K562 (cell line): Measurements from ENCODE around the gene LZTFL1. TPM values are rescaled to one million over a fixed set of nuclear protein-coding genes. Genes with fewer than 3 reads are reported as not detected.

Experiments
- ATAC-seq: fragments of 200-7000 bp; cut with Tn5 transposase; 3 replicates; pipeline ENCODE4 v1.9.1; 2020; ENCODE audit warnings: moderate library complexity
- BruUV-seq: library from RNA; stranded (reverse); fragments of 400-500 nt; replicated peaks from 2 replicates; lab custom pipeline; 2021; lab: Mats Ljungman, UMichigan
- CTCF ChIA-PET: fragments of 300-600 bp; formaldehyde crosslinking; extraction: SDS; loops from one replicate; lab custom pipeline; 2021; ENCODE audit warnings: low intra/inter-chr PET ratio; lab: Yijun Ruan, JAX
- POLR2A ChIA-PET: fragments of 300-600, 350-650 bp; sonication (Branson Sonifier 250); formaldehyde crosslinking; extraction: SDS; loops from one replicate; lab custom pipeline; 2021; ENCODE audit warnings: antibody characterized with exemption, inconsistent platforms; lab: Yijun Ruan, JAX
- DNase-seq, 4 experiments: peaks; one replicate each; pipeline versions ENCODE4 v3.0.0 to v3.0.0-alpha.2; 2011 to 2018; ENCODE audit warnings: low spot score in 3 of 4, mixed read lengths in 3 of 4; ENCODE audit errors: extremely low read depth in 1 of 4
- FAIRE-seq: peaks from 2 replicates; lab custom pipeline; 2011; peaks lifted over from hg19 to GRCh38; lab: Jason Lieb, UNC
- H2AFZ ChIP-seq: 2 replicates; pipeline ENCODE4 v1.6.0; 2011; ENCODE audit warnings: low read depth, low read length, control low read depth, inconsistent platforms
- H3K27ac ChIP-seq: fragments of 200-600 bp; 3 replicates; pipeline ENCODE4 v1.8.0; 2011; ENCODE audit warnings: low read depth, mild to moderate bottlenecking, control low read depth, inconsistent platforms, low read length, moderate library complexity, mixed read lengths; ENCODE audit errors: extremely low read depth
- H3K27me3 ChIP-seq, 2 experiments: fragments of 300-600 bp in 1 of 2; 2 replicates in 1 of 2; 3 replicates in 1 of 2; pipeline versions ENCODE4 v1.6.0 to v1.8.0; 2011; ENCODE audit warnings: inconsistent platforms in 2 of 2, low read length in 2 of 2, mild to moderate bottlenecking in 1 of 2, mixed read lengths in 1 of 2, moderate library complexity in 1 of 2; ENCODE audit not compliant: control insufficient read depth in 2 of 2, insufficient read depth in 2 of 2
- H3K36me3 ChIP-seq: fragments of 300-600 bp; 3 replicates; pipeline ENCODE4 v1.8.0; 2011; ENCODE audit warnings: mild to moderate bottlenecking, low read length, inconsistent platforms; ENCODE audit not compliant: control insufficient read depth, insufficient read depth
- H3K4me1 ChIP-seq, 2 experiments: fragments of 200-600 bp in 1 of 2; replicated peaks in 1 of 2; 2 replicates in 1 of 2; 3 replicates in 1 of 2; pipeline versions ENCODE4 v1.5.1 to v1.8.0; 2011; ENCODE audit warnings: inconsistent platforms in 2 of 2, low read length in 2 of 2, mild to moderate bottlenecking in 1 of 2, mixed read lengths in 1 of 2, moderate library complexity in 1 of 2; ENCODE audit not compliant: control insufficient read depth in 2 of 2, insufficient read depth in 2 of 2
- H3K4me2 ChIP-seq: 2 replicates; pipeline ENCODE4 v1.6.1; 2011; ENCODE audit warnings: low read length, control low read depth, inconsistent platforms, mixed read lengths; ENCODE audit not compliant: insufficient read depth
- H3K4me3 ChIP-seq: fragments of 200-600 bp; sonication (generic), shearing (Covaris generic); 2 replicates; pipeline ENCODE4 v1.5.1; 2016; ENCODE audit warnings: control low read depth, inconsistent platforms
- H3K79me2 ChIP-seq: fragments of 200-600 bp; 3 replicates; pipeline ENCODE4 v1.8.0; 2011; ENCODE audit warnings: low read length, inconsistent platforms; ENCODE audit not compliant: control insufficient read depth, insufficient read depth
- H3K9ac ChIP-seq, 2 experiments: 2 replicates each; pipeline versions ENCODE4 v1.6.0 to v1.6.1; 2011; ENCODE audit warnings: low read depth in 2 of 2, low read length in 2 of 2, control low read depth in 1 of 2, inconsistent platforms in 1 of 2, mild to moderate bottlenecking in 1 of 2, mixed read lengths in 1 of 2; ENCODE audit not compliant: insufficient read depth in 1 of 2
- H3K9me1 ChIP-seq: one replicate; pipeline ENCODE4 v1.6.0; 2011; ENCODE audit warnings: inconsistent platforms, mild to moderate bottlenecking, low read length, moderate library complexity; ENCODE audit not compliant: control insufficient read depth, insufficient read depth
- H3K9me3 ChIP-seq: replicated peaks from 2 replicates; pipeline ENCODE4 v1.5.1; 2011; ENCODE audit warnings: low read depth, low read length, inconsistent platforms; ENCODE audit not compliant: control insufficient read depth, insufficient read depth
- H4K20me1 ChIP-seq: replicated peaks from 2 replicates; pipeline ENCODE4 v1.6.1; 2011; ENCODE audit warnings: low read length, inconsistent platforms, mixed read lengths; ENCODE audit not compliant: control insufficient read depth, insufficient read depth
- ETS2 ChIP-seq: IDR thresholded peaks from 2 replicates; pipeline ENCODE4 v1.6.1; 2016; ENCODE audit warnings: borderline replicate concordance, missing genetic modification characterization, mild to moderate bottlenecking, moderate library complexity, missing compliant biosample characterization; ENCODE audit not compliant: poor library complexity, severe bottlenecking
- KLF10 ChIP-seq: fragments of 250-450 bp; sonication (Bioruptor Pico); IDR thresholded peaks from 2 replicates; pipeline ENCODE4 v1.6.1; 2021; ENCODE audit warnings: matching md5 sums
- MBD1 ChIP-seq: fragments of 250-450 bp; sonication (Bioruptor Pico); IDR thresholded peaks from 2 replicates; pipeline ENCODE4 v1.8.0; 2022; ENCODE audit warnings: inconsistent platforms
- RREB1 ChIP-seq: fragments of 250-450 bp; sonication (Bioruptor Pico); IDR thresholded peaks from 2 replicates; pipeline ENCODE4 v1.4.0; 2020
- WGBS: fragments of 100-300 bp; shearing (Covaris generic); methylation state at CpG from one replicate; pipeline ENCODE4 v1.1.6; 2016; ENCODE audit warnings: low coverage, mixed read lengths; ENCODE audit not compliant: insufficient coverage; ENCODE audit errors: missing lambda C conversion rate; 5-methylcytosine and 5-hydroxymethylcytosine counted together
- in situ Hi-C: fragments of 300-500 bp; cut with MboI; formaldehyde crosslinking; loops from 4 replicates; pipeline ENCODE4 v1.15.0; 2018; ENCODE audit warnings: inconsistent platforms, mixed read lengths
- intact Hi-C: fragments of 100-400 bp; cut with micrococcal nuclease; formaldehyde crosslinking; loops from 2 replicates; pipeline ENCODE4 v1.14.2; 2022
- polyA plus RNA-seq, 8 experiments: library from polyadenylated mRNA; depleted of rRNA in 4 of 8; stranded (reverse) in 5 of 8; unstranded in 3 of 8; fragments of >200 nt; fragmentation: Nextera tagmentation in 2 of 8; fragmentation: Illumina TruSeq in 1 of 8; extraction: Ambion mirVana in 2 of 8; extraction: Trizol in 1 of 8; gene quantifications; 2 replicates each; pipeline versions ENCODE4 v1.2.1 to v1.2.3, GENCODE V29; 2011 to 2014; ENCODE audit warnings: inconsistent platforms in 1 of 8, missing spikeins in 1 of 8
- total RNA-seq, 7 experiments: library from RNA; depleted of rRNA in 6 of 7; stranded (reverse); fragments of >200 nt in 6 of 7; fragmentation: Illumina TruSeq in 2 of 7; extraction: Trizol in 2 of 7; gene quantifications; 2 replicates each; pipeline versions ENCODE4 v1.2.1 to v1.2.3, GENCODE V29; 2011 to 2021; ENCODE audit warnings: low replicate concordance in 1 of 7
- TF ChIP-seq, protein P1 (sequence below), 2 experiments: IDR thresholded peaks; 2 replicates each; pipeline ENCODE4 v1.6.1; 2012; ENCODE audit warnings: improper control_type of control experiment in 2 of 2, low read depth in 2 of 2, low read length in 2 of 2, borderline replicate concordance in 1 of 2
- TF ChIP-seq, protein P2 (sequence below), 2 experiments: fragments of 450-650 bp in 1 of 2; sonication (generic) in 1 of 2; formaldehyde crosslinking in 1 of 2; IDR thresholded peaks in 1 of 2; conservative IDR thresholded peaks in 1 of 2; 2 replicates each; pipeline versions ENCODE4 v1.6.1 to v1.8.1; 2016 to 2023; ENCODE audit warnings: mild to moderate bottlenecking in 2 of 2, moderate library complexity in 2 of 2, inconsistent platforms in 1 of 2, missing genetic modification reagents in 1 of 2

LZTFL1 gene
- total and polyA plus RNA-seq, 9 of the 15 experiments (the other 6 are each of a cell fraction or from before 2014, with no cell fraction given): 10.7 to 33.7 (median 15.3) TPM

GRCh38 chr3:45868650-45869049, 26.7 kb upstream of the LZTFL1 start:
- H3K9ac ChIP-seq: no peak overlapping the region
- POLR2A ChIA-PET: interaction anchor here (0.7 to 1.4 kb wide), 7 partner anchors 9 to 27 kb away, joined by 3 to 4 read pairs (median 3); partner anchors contain the start of gene LZTFL1
- in situ Hi-C loops (no loop called here), intact Hi-C loops (no loop called here)
- DNase-seq: no peak
- H3K4me2 ChIP-seq: no peak overlapping the region
- H4K20me1 ChIP-seq: no peaks in the 10 kb centered on the region
- H3K9me3 ChIP-seq: peaks cover 3% of the 10 kb centered on the region
- H3K4me3 ChIP-seq: no peak overlapping the region
- 0% methylated on average over 2 of the region's 2 CpGs for WGBS
- no peaks in the 10 kb centered on the region for H3K79me2 ChIP-seq
- no TSS peak for BruUV-seq
- CTCF ChIA-PET: no interaction called here
- ATAC-seq: no peak
- no peak overlapping the region for H3K27ac ChIP-seq
- no peaks in the 10 kb centered on the region for H3K36me3 ChIP-seq
- no peak overlapping the region for H2AFZ ChIP-seq
- peaks cover 0 to 14% of the 10 kb centered on the region in 2 experiments; a peak in 3 of 5 replicates for H3K27me3 ChIP-seq
- no peaks in the 10 kb centered on the region for H3K9me1 ChIP-seq
- H3K4me1 ChIP-seq: peaks cover 0 to 9% of the 10 kb centered on the region in 2 experiments; a peak in 2 of 5 replicates
- FAIRE-seq: no peak
- TF ChIP-seq, protein P1, sequence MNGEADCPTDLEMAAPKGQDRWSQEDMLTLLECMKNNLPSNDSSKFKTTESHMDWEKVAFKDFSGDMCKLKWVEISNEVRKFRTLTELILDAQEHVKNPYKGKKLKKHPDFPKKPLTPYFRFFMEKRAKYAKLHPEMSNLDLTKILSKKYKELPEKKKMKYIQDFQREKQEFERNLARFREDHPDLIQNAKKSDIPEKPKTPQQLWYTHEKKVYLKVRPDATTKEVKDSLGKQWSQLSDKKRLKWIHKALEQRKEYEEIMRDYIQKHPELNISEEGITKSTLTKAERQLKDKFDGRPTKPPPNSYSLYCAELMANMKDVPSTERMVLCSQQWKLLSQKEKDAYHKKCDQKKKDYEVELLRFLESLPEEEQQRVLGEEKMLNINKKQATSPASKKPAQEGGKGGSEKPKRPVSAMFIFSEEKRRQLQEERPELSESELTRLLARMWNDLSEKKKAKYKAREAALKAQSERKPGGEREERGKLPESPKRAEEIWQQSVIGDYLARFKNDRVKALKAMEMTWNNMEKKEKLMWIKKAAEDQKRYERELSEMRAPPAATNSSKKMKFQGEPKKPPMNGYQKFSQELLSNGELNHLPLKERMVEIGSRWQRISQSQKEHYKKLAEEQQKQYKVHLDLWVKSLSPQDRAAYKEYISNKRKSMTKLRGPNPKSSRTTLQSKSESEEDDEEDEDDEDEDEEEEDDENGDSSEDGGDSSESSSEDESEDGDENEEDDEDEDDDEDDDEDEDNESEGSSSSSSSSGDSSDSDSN (IDR thresholded peaks at IDR 0.05; ENCODE audit: borderline replicate concordance in 1 of 2, low read depth in 2 of 2, low read length in 2 of 2): no peak
- TF ChIP-seq MBD1 (CRISPR knock-in tag) (no peak), RREB1 (CRISPR knock-in tag) (no peak), KLF10 (CRISPR knock-in tag) (no peak), ETS2 (tag) (no peak)
- TF ChIP-seq, protein P2, sequence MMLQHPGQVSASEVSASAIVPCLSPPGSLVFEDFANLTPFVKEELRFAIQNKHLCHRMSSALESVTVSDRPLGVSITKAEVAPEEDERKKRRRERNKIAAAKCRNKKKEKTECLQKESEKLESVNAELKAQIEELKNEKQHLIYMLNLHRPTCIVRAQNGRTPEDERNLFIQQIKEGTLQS (IDR thresholded peaks at IDR 0.05): no peak
- TF ChIP-seq, protein P2 (CRISPR knock-in tag; conservative IDR thresholded peaks at IDR 0.05): no peak
